Mesenchymal stem cell (in vitro differentiated cells and primary cell): Measurements from ENCODE around the gene DMXL1.
"Not testable (repeated sequence)": the region's sequence is repeated elsewhere in the genome, so short reads cannot be mapped to it uniquely, and the experiment has no call there.

Source experiments
- DNase-seq: peaks from one replicate; pipeline ENCODE4 v3.0.0-alpha.2; 2013
- H2AFZ ChIP-seq: one replicate; pipeline ENCODE4 v1.6.1; 2013; ENCODE audit warnings: low read depth, mild to moderate bottlenecking, control low read depth, inconsistent platforms, low read length, moderate library complexity
- H2AK5ac ChIP-seq: 2 replicates; pipeline ENCODE4 v1.6.1; 2013; ENCODE audit warnings: low read length, moderate library complexity, mild to moderate bottlenecking, inconsistent platforms; ENCODE audit not compliant: severe bottlenecking
- H2BK120ac ChIP-seq: one replicate; pipeline ENCODE4 v1.6.1; 2013; ENCODE audit warnings: low read depth, mild to moderate bottlenecking, inconsistent platforms, low read length, moderate library complexity
- H2BK12ac ChIP-seq, 2 experiments: one replicate each; pipeline ENCODE4 v1.6.1; 2013; ENCODE audit warnings: inconsistent platforms in 2 of 2, low read length in 2 of 2, mild to moderate bottlenecking in 2 of 2, moderate library complexity in 2 of 2, control low read depth in 1 of 2
- H2BK15ac ChIP-seq: one replicate; pipeline ENCODE4 v1.6.1; 2013; ENCODE audit warnings: mild to moderate bottlenecking, low read depth, inconsistent platforms; ENCODE audit not compliant: poor library complexity, severe bottlenecking
- H2BK5ac ChIP-seq: 2 replicates; pipeline ENCODE4 v1.6.1; 2013; ENCODE audit warnings: low read depth, mild to moderate bottlenecking, low read length, control low read depth, inconsistent platforms; ENCODE audit not compliant: poor library complexity, severe bottlenecking
- H3K14ac ChIP-seq, 2 experiments: one replicate each; pipeline ENCODE4 v1.6.1; 2013; ENCODE audit warnings: inconsistent platforms in 2 of 2, low read length in 2 of 2, control low read depth in 1 of 2, mild to moderate bottlenecking in 1 of 2, moderate library complexity in 1 of 2
- H3K18ac ChIP-seq, 2 experiments: one replicate each; pipeline ENCODE4 v1.6.1; 2013; ENCODE audit warnings: inconsistent platforms in 2 of 2, low read length in 2 of 2, control low read depth in 1 of 2, low read depth in 1 of 2, mild to moderate bottlenecking in 1 of 2
- H3K23ac ChIP-seq, 2 experiments: one replicate each; pipeline ENCODE4 v1.6.1; 2013; ENCODE audit warnings: inconsistent platforms in 2 of 2, low read length in 2 of 2, mild to moderate bottlenecking in 2 of 2, moderate library complexity in 2 of 2, control low read depth in 1 of 2
- H3K27ac ChIP-seq: 2 replicates; pipeline ENCODE4 v1.5.1; 2013; ENCODE audit warnings: mild to moderate bottlenecking, moderate library complexity, low read length, control low read depth, inconsistent platforms; ENCODE audit not compliant: poor library complexity, severe bottlenecking
- H3K27me3 ChIP-seq, 2 experiments: 2 replicates each; pipeline versions ENCODE4 v1.6.1 to v1.7.0; 2013; ENCODE audit warnings: low read length in 2 of 2, mild to moderate bottlenecking in 2 of 2, moderate library complexity in 2 of 2, control low read depth in 1 of 2, inconsistent platforms in 1 of 2; ENCODE audit not compliant: control insufficient read depth in 1 of 2, insufficient read depth in 1 of 2
- H3K36me3 ChIP-seq, 2 experiments: 2 replicates each; pipeline versions ENCODE4 v1.6.1 to v1.7.0; 2013; ENCODE audit warnings: low read length in 2 of 2, control low read depth in 1 of 2, inconsistent platforms in 1 of 2, low read depth in 1 of 2, mild to moderate bottlenecking in 1 of 2; ENCODE audit not compliant: insufficient read depth in 2 of 2, control insufficient read depth in 1 of 2
- H3K4ac ChIP-seq, 2 experiments: one replicate each; pipeline ENCODE4 v1.6.1; 2013; ENCODE audit warnings: inconsistent platforms in 2 of 2, low read length in 2 of 2, mild to moderate bottlenecking in 2 of 2, moderate library complexity in 2 of 2, control low read depth in 1 of 2, low read depth in 1 of 2
- H3K4me1 ChIP-seq: 2 replicates; pipeline ENCODE4 v1.6.1; 2013; ENCODE audit warnings: low read depth, low read length, control low read depth; ENCODE audit not compliant: control insufficient read depth, insufficient read depth
- H3K4me2 ChIP-seq: 2 replicates; pipeline ENCODE4 v1.6.1; 2013; ENCODE audit warnings: low read length, mild to moderate bottlenecking, inconsistent platforms; ENCODE audit not compliant: poor library complexity, severe bottlenecking
- H3K4me3 ChIP-seq, 2 experiments: 2 replicates each; pipeline versions ENCODE4 v1.5.1 to v1.7.0; 2013; ENCODE audit warnings: low read length in 2 of 2, mild to moderate bottlenecking in 2 of 2, control low read depth in 1 of 2, low read depth in 1 of 2; ENCODE audit not compliant: insufficient read depth in 1 of 2
- H3K79me1 ChIP-seq: replicated peaks from 2 replicates; pipeline ENCODE4 v1.6.1; 2013; ENCODE audit warnings: mild to moderate bottlenecking, control low read depth, low read length, inconsistent platforms; ENCODE audit not compliant: poor library complexity, severe bottlenecking
- H3K9ac ChIP-seq: 2 replicates; pipeline ENCODE4 v1.7.0; 2013; ENCODE audit warnings: mild to moderate bottlenecking, low read length, moderate library complexity
- H3K9me3 ChIP-seq: 2 replicates; pipeline ENCODE4 v1.7.0; 2013; ENCODE audit warnings: mild to moderate bottlenecking, low read length; ENCODE audit not compliant: control insufficient read depth
- H4K8ac ChIP-seq: one replicate; pipeline ENCODE4 v1.6.1; 2013; ENCODE audit warnings: inconsistent platforms, mild to moderate bottlenecking, low read length, moderate library complexity
- H4K91ac ChIP-seq: one replicate; pipeline ENCODE4 v1.6.1; 2013; ENCODE audit warnings: mild to moderate bottlenecking, low read length, inconsistent platforms
- WGBS: methylation state at CpG from one replicate; pipeline ENCODE4 v1.1.7; 2013; ENCODE audit warnings: mixed read lengths; 5-methylcytosine and 5-hydroxymethylcytosine counted together

Gene DMXL1

GRCh38 chr5:119179857-119180641, 109.2 kb downstream of the DMXL1 start:
- Histone ChIP-seq H3K9ac (no peak overlapping the region), H3K27me3 (no peaks in the 10 kb centered on the region), H3K27ac (no peak overlapping the region), H4K91ac (no peak overlapping the region), H2BK12ac (no peak overlapping the region), H3K4ac (no peak overlapping the region), H4K8ac (no peak overlapping the region), H3K36me3 (peaks cover 0 to 36% of the 10 kb centered on the region in 2 experiments), H2BK120ac (no peak overlapping the region), H3K14ac (no peak overlapping the region), H2BK15ac (no peak overlapping the region), H3K18ac (no peak overlapping the region), H2BK5ac (no peak overlapping the region), H3K23ac (no peak overlapping the region), H3K9me3 (no peaks in the 10 kb centered on the region), H2AFZ (no peak overlapping the region), H3K4me3 (no peak overlapping the region), H3K79me1 (peaks cover 2% of the 10 kb centered on the region), H2AK5ac (no peak overlapping the region), H3K4me1 (no peaks in the 10 kb centered on the region), H3K4me2 (no peak overlapping the region)
- DNase-seq = no peak
- whole genome bisulfite sequencing = 86% methylated on average over 1 of the region's 1 CpG

- not testable (repeated sequence) for H2BK15ac ChIP-seq, H3K79me1 ChIP-seq, H3K4me2 ChIP-seq, H3K27ac ChIP-seq, DNase-seq, H3K14ac ChIP-seq, H2BK120ac ChIP-seq, H3K18ac ChIP-seq, H3K9ac ChIP-seq, H3K4me1 ChIP-seq, H4K91ac ChIP-seq, H3K4me3 ChIP-seq, H2AK5ac ChIP-seq, H4K8ac ChIP-seq, H2BK5ac ChIP-seq, H3K27me3 ChIP-seq, H2BK12ac ChIP-seq, H3K4ac ChIP-seq, H3K9me3 ChIP-seq, H3K23ac ChIP-seq, H2AFZ ChIP-seq
- H3K36me3 ChIP-seq = peaks cover 0 to 21% of the 10 kb centered on the region in 2 experiments
- 54% methylated on average over 2 of the region's 2 CpGs for WGBS
These were observed 114.6 kb downstream of the DMXL1 start for GRCh38 chr5:119185512-119185911.

GRCh38 chr5:119187776-119188529, 117.1 kb downstream of the DMXL1 start:
- Histone ChIP-seq H3K36me3 (peaks cover 0 to 43% of the 10 kb centered on the region in 2 experiments), H3K4me2 (no peak overlapping the region), H2BK120ac (no peak overlapping the region), H4K8ac (no peak overlapping the region), H3K27ac (no peak overlapping the region), H3K27me3 (no peaks in the 10 kb centered on the region), H3K79me1 (peaks cover 3% of the 10 kb centered on the region), H2AK5ac (no peak overlapping the region), H3K23ac (no peak overlapping the region), H4K91ac (no peak overlapping the region), H3K4ac (no peak overlapping the region), H2BK12ac (no peak overlapping the region), H3K4me1 (no peaks in the 10 kb centered on the region), H3K14ac (no peak overlapping the region), H3K18ac (no peak overlapping the region), H3K9me3 (no peaks in the 10 kb centered on the region), H2AFZ (no peak overlapping the region), H2BK5ac (no peak overlapping the region), H2BK15ac (no peak overlapping the region), H3K4me3 (no peak overlapping the region), H3K9ac (no peak overlapping the region)
- WGBS = 99% methylated on average over 5 of the region's 7 CpGs
- no peak for DNase-seq

- no peak overlapping the region for H4K91ac ChIP-seq
- no peak overlapping the region for H3K18ac ChIP-seq
- no peaks in the 10 kb centered on the region for H3K9me3 ChIP-seq
- H2AFZ ChIP-seq = no peak overlapping the region
- H2BK5ac ChIP-seq = no peak overlapping the region
- no peak overlapping the region for H2BK12ac ChIP-seq
- H4K8ac ChIP-seq = no peak overlapping the region
- no peak overlapping the region for H3K4me3 ChIP-seq
- H3K36me3 ChIP-seq = peaks cover 0 to 55% of the 10 kb centered on the region in 2 experiments
- DNase-seq = no peak
- H3K27ac ChIP-seq = no peak overlapping the region
- H3K9ac ChIP-seq = no peak overlapping the region
- H3K23ac ChIP-seq = no peak overlapping the region
- H2BK120ac ChIP-seq = no peak overlapping the region
- H2BK15ac ChIP-seq = no peak overlapping the region
- H3K79me1 ChIP-seq = peaks cover 3% of the 10 kb centered on the region
- H3K4ac ChIP-seq = no peak overlapping the region
- no peak overlapping the region for H3K14ac ChIP-seq
- H3K27me3 ChIP-seq = no peaks in the 10 kb centered on the region
- H2AK5ac ChIP-seq = no peak overlapping the region
- WGBS = 100% methylated on average over 1 of the region's 1 CpG
- no peak overlapping the region for H3K4me2 ChIP-seq
- no peaks in the 10 kb centered on the region for H3K4me1 ChIP-seq
These were observed 119.7 kb downstream of the DMXL1 start for GRCh38 chr5:119190470-119191095.
